Naive thymus-derived CD8-positive, alpha-beta T cell (primary cell): ENCODE results near the gene TM7SF2. TPM values are rescaled to one million over a fixed set of nuclear protein-coding genes. Genes with fewer than 3 reads are reported as not detected.
A peak's percentile ranks its signal among the peaks of the same experiment; 100 is the strongest.

Experiments used
- ATAC-seq, 2 donors: fragments of 150-1000 bp; cut with Tn5 transposase in 1 of 2; sonication (Bioruptor Pico), chemical (Tn5 transposase) in 1 of 2; 1 replicate in 1 of 2; 2 replicates in 1 of 2; pipeline ENCODE4 v1.10.0; 2021; ENCODE audit warnings: mild to moderate bottlenecking in 2 of 2, moderate library complexity in 2 of 2
- POLR2A ChIA-PET: fragments of 350-600 bp; sonication (Branson Sonifier 250); formaldehyde crosslinking; loops from one replicate; lab custom pipeline; 2021; ENCODE audit warnings: antibody characterized with exemption; lab: Charles Lee
- DNase-seq, 10 donors: peaks; one replicate each; pipeline versions ENCODE4 v3.0.0 to v3.0.0-alpha.2; 2020 to 2022
- H3K27ac Mint-ChIP-seq, 10 donors: one replicate each; pipeline ENCODE4 v1.8.0; 2020 to 2022; ENCODE audit warnings: mild to moderate bottlenecking in 10 of 10, mixed read lengths in 10 of 10, moderate library complexity in 4 of 10, inconsistent platforms in 1 of 10
- H3K27me3 Mint-ChIP-seq, 5 donors: one replicate each; pipeline ENCODE4 v1.8.0; 2021 to 2022; ENCODE audit warnings: mixed read lengths in 5 of 5
- H3K36me3 Mint-ChIP-seq, 3 donors: one replicate each; pipeline ENCODE4 v1.8.0; 2020 to 2022; ENCODE audit warnings: mixed read lengths in 3 of 3, mild to moderate bottlenecking in 2 of 3, inconsistent platforms in 1 of 3
- H3K4me1 Mint-ChIP-seq, 4 donors: one replicate each; pipeline ENCODE4 v1.8.0; 2021 to 2022; ENCODE audit warnings: mixed read lengths in 4 of 4
- H3K4me3 Mint-ChIP-seq, 10 donors: one replicate each; pipeline ENCODE4 v1.8.0; 2020 to 2022; ENCODE audit warnings: mild to moderate bottlenecking in 10 of 10, mixed read lengths in 10 of 10, moderate library complexity in 6 of 10, inconsistent platforms in 1 of 10
- H3K9me3 Mint-ChIP-seq, 9 donors: one replicate each; pipeline ENCODE4 v1.8.0; 2020 to 2022; ENCODE audit warnings: mixed read lengths in 9 of 9, mild to moderate bottlenecking in 3 of 9, inconsistent platforms in 1 of 9, moderate library complexity in 1 of 9
- polyA plus RNA-seq, 3 donors: library from polyadenylated mRNA; unstranded; fragments of 300-500 nt; fragmentation: Illumina TruSeq; gene quantifications; one replicate each; pipeline ENCODE4 v1.2.3, GENCODE V29; 2021
- total RNA-seq, 8 experiments: library from RNA in 2 of 8; stranded (reverse) in 2 of 8; gene quantifications; one replicate each; pipeline ENCODE4 v1.2.3 and lab custom pipeline; 2021 to 2026

Gene TM7SF2
- total and polyA plus RNA-seq, 5 experiments from 2014 or later, result 17.4 to 29.2 (median 22.6) TPM

DNA sequence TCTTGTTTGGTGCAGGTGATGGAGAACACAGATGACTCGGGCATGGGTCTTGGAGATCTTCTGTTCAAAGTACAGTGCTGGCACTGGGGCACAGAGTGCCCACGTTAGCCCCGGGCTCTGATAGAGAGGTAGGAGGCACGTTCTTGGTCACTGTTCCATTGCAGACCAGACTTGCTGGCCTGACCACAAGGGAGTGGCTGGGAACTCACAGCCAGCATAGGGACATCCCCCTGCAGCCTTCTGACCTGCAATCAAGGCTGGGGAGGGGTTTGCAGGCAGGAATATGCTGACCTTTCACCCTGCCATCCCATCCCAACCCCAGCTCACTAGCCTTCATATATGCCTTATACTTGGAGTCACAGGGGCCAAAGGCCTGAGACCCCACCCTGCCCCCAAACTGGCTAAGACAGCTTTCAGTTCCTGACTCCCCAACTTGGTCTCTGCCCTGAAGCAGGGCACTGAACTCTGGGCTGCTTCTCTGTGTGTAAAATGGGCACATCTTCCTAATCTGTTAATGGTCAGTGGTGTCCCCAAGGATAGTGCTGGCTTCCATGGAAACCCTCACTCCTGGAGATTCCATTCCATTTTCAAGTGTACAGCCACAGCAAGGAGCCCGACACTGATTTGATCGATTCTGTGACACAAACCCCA, 15.1 kb downstream of the TM7SF2 start:
- Mint-ChIP-seq H3K27ac (peak overlapping the region in 2 of 10 donors; percentile 57 to 65), H3K36me3 (peaks cover 0 to 69% (median 0%) of the 10 kb centered on the region in 3 donors), H3K4me3 (no peak overlapping the region), H3K27me3 (no peaks in the 10 kb centered on the region), H3K9me3 (no peaks in the 10 kb centered on the region), H3K4me1 (peaks cover 8 to 30% (median 20%) of the 10 kb centered on the region in 4 donors)
- DNase-seq, result no peak
- no peak for ATAC-seq
- POLR2A ChIA-PET, result interaction anchor here (0.9 to 7.5 kb wide), 5 partner anchors 9 to 348 kb away, joined by 3 to 135 read pairs (median 4); partner anchors contain the start of genes ARL2, SYVN1, TM7SF2 and ZNHIT2

DNA sequence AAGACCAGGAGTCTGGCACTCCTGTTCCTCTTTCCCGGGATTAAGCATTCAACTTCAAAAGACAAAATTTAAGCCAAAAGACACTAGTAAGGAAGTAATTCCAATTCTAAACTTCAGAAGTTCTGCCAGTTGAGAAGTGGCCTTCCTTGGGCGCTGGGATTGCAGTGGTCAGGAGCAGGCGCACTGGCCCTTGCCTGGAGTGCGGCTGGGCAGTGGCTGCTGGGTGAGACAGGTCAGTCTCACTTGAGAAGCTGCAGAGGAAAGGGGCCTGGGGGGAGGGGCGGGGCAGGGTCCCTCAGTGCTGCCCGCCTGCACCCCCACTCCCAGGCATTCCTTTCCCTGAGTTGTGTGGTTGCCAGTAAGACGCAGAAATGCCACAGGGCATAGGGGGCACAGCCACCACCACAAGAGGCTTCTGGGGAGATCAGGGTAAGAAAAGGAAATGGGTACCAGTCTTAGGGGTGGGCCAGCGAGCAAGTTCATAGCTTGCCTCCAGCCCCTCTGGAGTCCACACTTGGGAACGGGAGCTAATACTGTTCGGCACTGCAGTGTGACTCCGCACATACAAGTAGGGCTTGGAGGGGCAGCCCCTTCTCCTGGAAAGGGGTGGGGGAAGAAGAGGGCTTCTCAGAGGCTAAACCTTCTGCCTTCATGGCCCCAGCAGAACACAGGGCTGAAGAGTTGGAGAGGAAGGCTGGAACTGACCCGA, 16.0 kb downstream of the TM7SF2 start:
- Mint-ChIP-seq H3K9me3 (no peaks in the 10 kb centered on the region), H3K27ac (no peak overlapping the region), H3K36me3 (peaks cover 0 to 67% (median 0%) of the 10 kb centered on the region in 3 donors), H3K4me1 (peaks cover 5 to 30% (median 16%) of the 10 kb centered on the region in 4 donors), H3K27me3 (no peaks in the 10 kb centered on the region), H3K4me3 (no peak overlapping the region)
- POLR2A ChIA-PET, result interaction anchor here (1.4 to 2.1 kb wide), 2 partner anchors 11 to 16 kb away, joined by 4 to 7 read pairs; partner anchors contain the start of genes TM7SF2 and ZNHIT2
- ATAC-seq, result no peak
- no peak for DNase-seq

- no peaks in the 10 kb centered on the region for H3K27me3 Mint-ChIP-seq
- POLR2A ChIA-PET, result interaction anchor here (2.1 kb wide), 1 partner anchor 12 kb away, joined by 7 read pairs; the partner anchor contains the start of gene ZNHIT2
- H3K4me1 Mint-ChIP-seq, result peaks cover 10 to 33% (median 17%) of the 10 kb centered on the region in 4 donors
- H3K9me3 Mint-ChIP-seq, result no peaks in the 10 kb centered on the region
- DNase-seq, result no peak
- H3K4me3 Mint-ChIP-seq, result no peak overlapping the region
- peak overlapping the region in 3 of 10 donors; percentile 8 to 22 (median 9) for H3K27ac Mint-ChIP-seq
- peaks cover 0 to 70% (median 0%) of the 10 kb centered on the region in 3 donors for H3K36me3 Mint-ChIP-seq
- ATAC-seq, result no peak
Measured at GRCh38 chr11:65128182-65129145, 16.8 kb downstream of the TM7SF2 start.

DNA sequence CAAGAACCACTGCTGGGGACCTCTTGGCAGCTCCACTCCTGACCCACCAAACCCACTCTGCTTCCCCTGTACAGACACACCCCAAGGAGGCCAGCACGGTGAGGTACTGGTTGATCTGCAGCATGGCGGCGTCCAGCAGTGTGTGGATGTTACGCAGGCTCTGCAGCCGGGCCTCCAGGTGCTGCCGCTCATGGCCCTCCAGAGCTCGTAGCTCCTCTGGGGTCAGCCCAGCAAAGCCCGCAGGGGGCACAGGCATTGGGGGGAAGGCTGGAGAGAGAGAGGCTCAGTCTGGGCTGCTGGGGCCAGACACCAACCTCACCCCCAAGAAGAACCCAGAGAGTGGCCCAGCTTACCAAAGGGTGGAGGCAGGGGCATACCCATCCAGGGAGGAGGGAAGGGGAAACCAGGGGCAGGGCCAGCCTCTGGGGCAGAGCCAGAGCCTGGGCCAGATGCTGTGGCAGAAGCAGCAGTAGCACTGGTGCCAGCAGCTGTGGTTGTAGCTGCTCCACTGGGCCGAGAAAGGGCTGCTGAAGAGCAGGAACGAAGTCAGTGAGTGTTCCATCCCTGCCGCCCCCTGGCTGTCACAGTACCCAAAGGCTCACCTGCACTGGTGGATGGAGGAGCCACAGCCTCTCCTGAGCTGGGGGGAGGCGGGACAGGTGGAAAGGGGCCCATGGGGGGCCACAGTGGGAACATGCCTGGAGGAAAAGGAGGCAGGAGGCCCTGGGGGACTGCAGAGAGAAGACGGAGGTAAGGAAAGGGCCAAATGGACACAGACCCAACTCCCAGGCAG, 18.2 kb downstream of the TM7SF2 start:
- DNase-seq (no peak), ATAC-seq (no peak)
- peak overlapping the region in 3 of 10 donors; percentile 53 to 66 (median 62) for H3K27ac Mint-ChIP-seq
- H3K27me3 Mint-ChIP-seq, result no peaks in the 10 kb centered on the region
- peaks cover 12 to 33% (median 20%) of the 10 kb centered on the region in 4 donors for H3K4me1 Mint-ChIP-seq
- H3K36me3 Mint-ChIP-seq, result peaks cover 0 to 62% (median 0%) of the 10 kb centered on the region in 3 donors
- POLR2A ChIA-PET, result interaction anchor here (1.6 to 3.0 kb wide), 3 partner anchors 8 to 19 kb away, joined by 4 to 20 read pairs (median 8); partner anchors contain the start of genes FAU, MRPL49 and ZNHIT2
- H3K9me3 Mint-ChIP-seq, result no peaks in the 10 kb centered on the region
- H3K4me3 Mint-ChIP-seq, result no peak overlapping the region

- DNase-seq (no peak), ATAC-seq (no peak)
- peaks cover 0 to 53% (median 0%) of the 10 kb centered on the region in 3 donors for H3K36me3 Mint-ChIP-seq
- H3K27me3 Mint-ChIP-seq, result no peaks in the 10 kb centered on the region
- POLR2A ChIA-PET, result interaction anchor here (1.1 to 3.0 kb wide), 4 partner anchors 9 to 20 kb away, joined by 4 to 20 read pairs (median 6); partner anchors contain the start of genes FAU, MRPL49 and ZNHIT2
- no peaks in the 10 kb centered on the region for H3K9me3 Mint-ChIP-seq
- H3K4me3 Mint-ChIP-seq, result peak overlapping the region in 5 of 10 donors; percentile 4 to 70 (median 18)
- peaks cover 14 to 41% (median 28%) of the 10 kb centered on the region in 4 donors for H3K4me1 Mint-ChIP-seq
- peak overlapping the region in 7 of 10 donors; percentile 32 to 99 (median 36) for H3K27ac Mint-ChIP-seq
Measured at GRCh38 chr11:65130631-65131416, 19.2 kb downstream of the TM7SF2 start.

DNA sequence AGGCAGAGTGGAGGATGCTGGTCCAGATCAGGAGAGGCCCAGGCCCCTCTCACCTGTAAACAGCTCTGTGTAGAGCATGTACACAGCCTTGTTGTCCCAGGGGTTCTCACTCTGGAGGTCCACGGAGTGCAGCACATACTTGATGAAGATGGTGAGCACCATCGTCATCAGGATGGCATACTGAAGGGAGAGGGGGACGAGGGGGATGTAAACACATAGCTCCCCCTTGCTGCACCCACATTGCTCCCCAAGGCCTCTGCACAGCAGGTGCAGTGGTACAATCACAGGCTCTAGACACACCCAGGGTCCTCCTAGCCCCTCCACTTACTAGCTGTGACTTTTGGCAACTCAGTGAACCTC, 19.7 kb downstream of the TM7SF2 start:
- peaks cover 20 to 47% (median 34%) of the 10 kb centered on the region in 4 donors for H3K4me1 Mint-ChIP-seq
- peaks cover 0 to 49% (median 0%) of the 10 kb centered on the region in 3 donors for H3K36me3 Mint-ChIP-seq
- peak overlapping the region in 6 of 10 donors; percentile 32 to 99 (median 38) for H3K27ac Mint-ChIP-seq
- DNase-seq (no peak), ATAC-seq (no peak)
- no peaks in the 10 kb centered on the region for H3K9me3 Mint-ChIP-seq
- H3K4me3 Mint-ChIP-seq, result peak overlapping the region in 5 of 10 donors; percentile 4 to 70 (median 18)
- POLR2A ChIA-PET, result interaction anchor here (0.6 to 3.0 kb wide), 4 partner anchors 9 to 505 kb away, joined by 4 to 20 read pairs (median 6); partner anchors contain the start of genes FAU, MRPL49 and ZNHIT2
- no peaks in the 10 kb centered on the region for H3K27me3 Mint-ChIP-seq

- DNase-seq (no peak), ATAC-seq (no peak)
- no peaks in the 10 kb centered on the region for H3K27me3 Mint-ChIP-seq
- peaks cover 25 to 51% (median 39%) of the 10 kb centered on the region in 4 donors for H3K4me1 Mint-ChIP-seq
- peaks cover 0 to 44% (median 0%) of the 10 kb centered on the region in 3 donors for H3K36me3 Mint-ChIP-seq
- peak overlapping the region in 5 of 10 donors; percentile 31 to 100 (median 81) for H3K27ac Mint-ChIP-seq
- no peaks in the 10 kb centered on the region for H3K9me3 Mint-ChIP-seq
- POLR2A ChIA-PET, result interaction anchor here (0.6 to 3.0 kb wide), 3 partner anchors 10 to 505 kb away, joined by 4 to 20 read pairs (median 5); partner anchors contain the start of genes FAU and MRPL49
- peak overlapping the region in 4 of 10 donors; percentile 18 to 96 (median 37) for H3K4me3 Mint-ChIP-seq
Measured at GRCh38 chr11:65131895-65132237, 20.2 kb downstream of the TM7SF2 start.

GRCh38 chr11:65132238-65132987, 20.7 kb downstream of the TM7SF2 start:
- ATAC-seq (no peak), DNase-seq (no peak)
- peaks cover 25 to 55% (median 42%) of the 10 kb centered on the region in 4 donors for H3K4me1 Mint-ChIP-seq
- peak overlapping the region in 8 of 10 donors; percentile 84 to 100 (median 100) for H3K27ac Mint-ChIP-seq
- H3K9me3 Mint-ChIP-seq, result no peaks in the 10 kb centered on the region
- H3K27me3 Mint-ChIP-seq, result no peaks in the 10 kb centered on the region
- POLR2A ChIA-PET, result interaction anchor here (3.0 to 5.6 kb wide), 2 partner anchors 9 to 11 kb away, joined by 20 to 135 read pairs; partner anchors contain the start of genes FAU and MRPL49
- peaks cover 0 to 39% (median 0%) of the 10 kb centered on the region in 3 donors for H3K36me3 Mint-ChIP-seq
- H3K4me3 Mint-ChIP-seq, result peak overlapping the region; percentile 39 to 100 (median 98)

GRCh38 chr11:65132988-65133700, 21.5 kb downstream of the TM7SF2 start:
- H3K4me3 Mint-ChIP-seq, result peak overlapping the region; percentile 94 to 100 (median 98)
- POLR2A ChIA-PET, result interaction anchor here (0.8 to 5.6 kb wide), 10 partner anchors 10 to 392 kb away, joined by 3 to 135 read pairs (median 12); partner anchors contain the start of genes CAPN1, FAU, MRPL49 and RASGRP2
- no peaks in the 10 kb centered on the region for H3K27me3 Mint-ChIP-seq
- H3K36me3 Mint-ChIP-seq, result peaks cover 0 to 32% (median 0%) of the 10 kb centered on the region in 3 donors
- no peaks in the 10 kb centered on the region for H3K9me3 Mint-ChIP-seq
- DNase-seq (peak in 2 of 10 donors; percentile 36 to 45), ATAC-seq (no peak)
- H3K4me1 Mint-ChIP-seq, result peaks cover 26 to 57% (median 45%) of the 10 kb centered on the region in 4 donors
- peak overlapping the region; percentile 99 to 100 (median 100) for H3K27ac Mint-ChIP-seq
